Measurements from ENCODE around the gene OSBPL8. TPM values are rescaled to one million over a fixed set of nuclear protein-coding genes. Genes with fewer than 3 reads are reported as not detected.

OSBPL8 gene
- total and polyA plus RNA-seq, 9 of the 15 experiments (the other 6 are each of a cell fraction or from before 2014, with no cell fraction given) = 17.4 to 82.7 (median 42.8) TPM

- peak; percentile 28; the same call in 1 of the 2 replicates for TF ChIP-seq CREM (IDR thresholded peaks at IDR 0.05; ENCODE audit: low read depth)
- peak; percentile 91 for TF ChIP-seq ELF2 (CRISPR knock-in tag; IDR thresholded peaks at IDR 0.05)
- TF ChIP-seq HDAC2 (IDR thresholded peaks at IDR 0.05) = peak; percentile 62; the same call in 1 of the 2 replicates
- TF ChIP-seq MAFF (IDR thresholded peaks at IDR 0.05; ENCODE audit: low read length) = no peak
- no peak for TF ChIP-seq CBFA2T3 (IDR thresholded peaks at IDR 0.05)
- no peak for TF ChIP-seq ZBTB34 (CRISPR knock-in tag; IDR thresholded peaks at IDR 0.05)
- peak; percentile 48 for TF ChIP-seq CHD2 (IDR thresholded peaks at IDR 0.05; ENCODE audit: low read depth, low read length)
- no peak for TF ChIP-seq KDM2B (CRISPR knock-in tag; IDR thresholded peaks at IDR 0.05)
- peak; percentile 68 for TF ChIP-seq ZFX (CRISPR knock-in tag; IDR thresholded peaks at IDR 0.05)
- peak; percentile 95 for TF ChIP-seq GABPB1 (CRISPR knock-in tag; IDR thresholded peaks at IDR 0.05)
- peak; percentile 55 for TF ChIP-seq SP2 (IDR thresholded peaks at IDR 0.05; ENCODE audit: extremely low read depth, low read depth, low read length, poor library complexity, severe bottlenecking)
- TF ChIP-seq ZNF124 (CRISPR knock-in tag; IDR thresholded peaks at IDR 0.05) = no peak
- TF ChIP-seq ZNF589 (CRISPR knock-in tag; IDR thresholded peaks at IDR 0.05; ENCODE audit: low read depth) = peak; percentile 59
- TF ChIP-seq JUNB (CRISPR knock-in tag; conservative IDR thresholded peaks at IDR 0.05) = no peak
- TF ChIP-seq ZNF280B (CRISPR knock-in tag; IDR thresholded peaks at IDR 0.05) = no peak
- TF ChIP-seq PCBP1 (IDR thresholded peaks at IDR 0.05; ENCODE audit: low read depth, low read length, poor library complexity, severe bottlenecking) = peak; percentile 78
- TF ChIP-seq ZHX1 (conservative IDR thresholded peaks at IDR 0.05; ENCODE audit: low read length) = peak; percentile 58; the same call in 1 of the 2 replicates
- no peak for TF ChIP-seq CREB1 (IDR thresholded peaks at IDR 0.05)
- TF ChIP-seq CREB1 (CRISPR knock-in tag; IDR thresholded peaks at IDR 0.05) = peak; percentile 27; the same call in 1 of the 2 replicates
These were observed 211.3 kb downstream of the OSBPL8 start, which contains the start of gene BBS10 (continued) for GRCh38 chr12:76348079-76348901.
